ENCODE measurements around the gene WHAMM. TPM values are rescaled to one million over a fixed set of nuclear protein-coding genes. Genes with fewer than 3 reads are reported as not detected.
A peak's percentile ranks its signal among the peaks of the same experiment; 100 is the strongest.
"Not testable (repeated sequence)": the region's sequence is repeated elsewhere in the genome, so short reads cannot be mapped to it uniquely, and the experiment has no call there.

WHAMM gene
- total RNA-seq, 1 donor from 2014 or later = 5.7 TPM

DNA sequence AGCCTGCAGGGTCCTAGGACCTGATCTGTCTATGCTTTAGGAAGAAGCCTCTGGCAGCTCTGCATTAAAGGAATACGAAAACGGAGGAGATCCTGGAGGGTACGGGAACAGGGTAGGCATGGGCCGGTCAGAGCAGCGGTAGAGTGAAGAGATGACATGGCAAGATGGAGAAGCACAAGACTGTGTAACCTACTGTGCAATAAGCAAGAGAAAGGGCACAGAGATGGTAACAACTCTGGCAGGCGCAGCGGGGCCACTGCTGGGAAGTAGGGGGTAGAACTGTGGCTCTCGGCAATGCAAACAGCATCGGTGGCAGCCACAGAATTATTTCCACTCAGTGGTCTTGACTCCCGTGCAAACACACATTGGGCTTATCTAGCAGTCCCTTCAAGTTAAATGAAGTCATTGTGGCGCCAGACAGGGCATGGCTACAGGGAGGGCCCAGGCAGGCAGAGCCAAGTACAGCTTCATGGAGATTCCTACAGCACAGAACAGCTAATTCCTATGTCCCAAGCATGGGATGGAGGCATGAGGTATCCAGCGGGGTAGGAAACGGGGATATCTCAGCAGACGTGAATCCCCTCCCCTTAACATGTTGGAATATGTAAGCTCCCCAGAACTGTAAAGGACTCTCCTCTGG is 28.8 kb downstream of the WHAMM start:
- no peak for DNase-seq

DNA sequence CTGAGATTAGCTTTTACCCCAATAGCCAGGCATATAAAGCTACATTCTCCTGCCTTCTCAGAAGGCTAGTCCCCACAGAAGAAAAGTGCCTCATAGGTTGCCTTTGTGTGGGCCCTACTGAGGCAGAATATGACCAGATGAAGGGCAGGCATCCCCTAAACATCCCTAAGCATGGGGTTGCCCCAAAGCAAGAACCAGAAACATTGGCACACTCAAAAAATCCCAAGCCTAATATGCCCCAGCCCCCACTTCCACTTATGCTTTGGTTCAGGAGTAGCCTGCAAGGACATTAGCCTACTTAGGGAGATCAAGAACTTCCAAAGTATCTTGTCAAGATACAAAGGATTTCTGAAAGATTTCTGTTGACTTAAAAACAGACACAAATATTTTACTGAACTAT is 29.7 kb downstream of the WHAMM start:
- DNase-seq = no peak

DNA sequence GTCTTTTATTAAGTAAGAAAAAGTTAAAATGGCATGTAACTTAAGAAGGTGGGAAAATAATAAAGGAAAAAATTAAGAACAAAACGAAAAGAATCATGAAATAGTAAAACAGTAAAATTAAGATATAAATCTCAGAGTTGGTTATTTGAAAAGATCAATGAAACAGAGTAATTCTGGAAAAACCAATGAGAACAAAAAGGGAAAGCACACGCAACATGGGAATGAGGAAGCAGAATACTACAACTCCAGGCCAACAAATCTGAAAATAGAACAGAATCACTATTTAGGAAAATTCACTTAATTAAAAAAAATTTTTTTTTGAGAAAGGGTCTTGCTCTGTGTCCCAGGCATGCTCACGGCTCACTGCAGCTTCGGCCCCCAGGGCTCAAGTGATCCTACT is 30.7 kb downstream of the WHAMM start:
- no peak for DNase-seq

DNA sequence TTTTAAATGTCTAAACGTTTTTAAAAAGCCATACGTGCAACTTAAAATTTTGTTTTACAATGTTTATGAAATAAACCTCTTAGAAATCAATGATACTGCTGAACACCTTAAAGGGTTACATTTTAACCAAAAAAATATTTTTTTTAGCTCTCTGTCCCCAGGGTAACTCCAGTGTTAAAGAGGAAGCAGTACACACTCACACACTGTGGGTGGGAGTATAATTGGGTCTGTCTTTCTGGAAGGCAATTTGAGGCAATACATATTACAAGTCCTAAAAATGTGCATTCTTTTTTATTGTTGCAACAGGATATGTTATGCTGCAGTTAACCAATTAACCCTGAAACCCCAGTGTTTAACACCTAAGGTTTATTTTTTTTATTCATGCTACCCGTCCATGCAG is 34.1 kb downstream of the WHAMM start:
- no peak for DNase-seq

DNA sequence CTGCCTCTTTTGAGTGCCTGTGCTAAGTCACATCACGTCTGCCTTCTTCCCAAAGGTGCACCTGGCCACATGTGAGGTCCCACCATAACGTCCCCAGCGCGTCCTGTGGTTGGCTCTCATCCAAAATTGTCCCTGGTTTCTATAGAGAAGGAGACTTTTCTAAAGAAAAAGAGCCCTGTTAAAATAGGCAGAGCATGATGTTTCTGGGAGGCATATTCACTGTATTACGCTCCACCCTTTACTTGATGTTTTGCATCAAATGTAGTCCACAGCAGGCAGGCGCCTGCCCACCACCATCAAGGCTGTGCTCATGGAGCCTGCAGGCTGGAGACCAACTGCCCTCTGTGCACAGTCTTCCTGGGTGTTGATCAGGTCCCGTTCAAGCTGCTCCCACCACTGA is 36.3 kb downstream of the WHAMM start:
- no peak for DNase-seq

DNA sequence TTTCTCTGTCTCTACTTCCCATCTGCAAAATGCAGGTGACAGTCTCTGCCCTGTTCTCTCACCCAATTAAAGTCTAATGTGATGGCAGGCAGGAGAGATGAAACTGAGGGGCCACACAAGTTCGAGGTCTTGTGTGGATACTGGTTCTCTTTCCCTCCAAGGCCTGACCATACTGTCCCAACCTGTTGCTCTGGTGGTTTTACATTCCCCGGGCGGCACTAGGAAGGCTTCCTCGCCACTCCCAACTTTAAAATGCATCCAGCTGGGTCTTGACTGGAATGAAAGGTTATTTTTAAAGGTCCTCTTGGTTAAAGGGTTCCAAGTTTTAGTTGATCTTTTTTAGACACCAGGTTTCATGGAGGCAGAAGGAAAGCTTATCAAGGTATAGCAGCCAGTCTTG is 37.2 kb downstream of the WHAMM start:
- DNase-seq = no peak

DNA sequence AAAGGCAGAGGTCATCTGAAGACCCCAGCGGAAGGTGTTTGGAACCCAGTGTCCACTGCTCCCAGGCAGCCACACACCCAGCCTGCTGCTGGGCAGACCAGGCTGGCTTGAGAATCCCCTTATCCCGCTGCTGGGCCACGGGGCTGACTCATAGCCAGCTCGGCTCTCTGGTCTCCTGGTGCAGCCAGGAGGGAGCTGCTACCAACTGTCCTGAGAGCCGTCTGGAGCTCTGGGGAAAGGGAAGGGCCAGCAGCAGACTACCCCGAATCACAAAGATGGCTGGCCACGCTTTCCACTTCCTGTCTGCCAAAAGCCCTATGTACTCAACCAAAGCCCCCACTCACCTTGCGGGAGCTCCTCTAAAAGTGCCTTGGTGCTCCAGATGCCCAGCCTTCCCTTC is 38.3 kb downstream of the WHAMM start:
- DNase-seq = no peak

DNA sequence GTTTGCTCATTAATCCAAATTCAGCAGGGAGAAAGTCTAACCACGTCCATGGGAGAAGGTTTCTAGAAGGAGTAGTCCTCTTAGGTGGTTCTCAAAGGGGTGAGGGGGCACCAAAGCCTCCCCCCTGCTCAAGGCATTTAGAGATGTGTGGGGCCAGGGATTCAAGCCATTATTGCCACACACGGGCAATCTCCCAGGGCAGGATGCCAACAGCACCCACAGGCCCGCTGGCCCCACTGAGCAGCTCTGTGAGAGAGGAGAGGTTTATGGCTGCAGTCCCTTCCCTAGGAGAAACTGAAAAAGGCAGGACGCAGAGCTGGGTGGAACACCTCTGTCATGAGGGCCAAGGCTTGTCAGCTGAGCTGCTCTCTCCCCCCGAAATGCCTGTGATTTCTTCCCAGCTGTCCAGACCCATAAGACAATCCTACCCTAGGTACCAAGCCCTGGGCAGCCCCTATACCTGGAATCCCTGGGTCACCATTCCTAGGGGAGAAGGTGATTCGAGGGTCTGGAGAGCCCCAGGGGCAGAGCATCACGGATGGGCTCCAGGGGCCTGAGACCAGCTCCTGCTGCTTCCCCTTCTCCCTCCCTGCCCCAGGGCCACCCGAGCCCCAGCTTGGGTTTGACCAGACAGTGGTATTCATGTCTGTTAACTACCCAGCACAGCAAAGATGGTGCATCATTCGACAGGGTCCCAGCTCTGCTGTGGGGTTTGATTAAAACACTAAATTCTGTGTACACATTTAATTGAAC is 39.0 kb downstream of the WHAMM start:
- no peak for DNase-seq

DNA sequence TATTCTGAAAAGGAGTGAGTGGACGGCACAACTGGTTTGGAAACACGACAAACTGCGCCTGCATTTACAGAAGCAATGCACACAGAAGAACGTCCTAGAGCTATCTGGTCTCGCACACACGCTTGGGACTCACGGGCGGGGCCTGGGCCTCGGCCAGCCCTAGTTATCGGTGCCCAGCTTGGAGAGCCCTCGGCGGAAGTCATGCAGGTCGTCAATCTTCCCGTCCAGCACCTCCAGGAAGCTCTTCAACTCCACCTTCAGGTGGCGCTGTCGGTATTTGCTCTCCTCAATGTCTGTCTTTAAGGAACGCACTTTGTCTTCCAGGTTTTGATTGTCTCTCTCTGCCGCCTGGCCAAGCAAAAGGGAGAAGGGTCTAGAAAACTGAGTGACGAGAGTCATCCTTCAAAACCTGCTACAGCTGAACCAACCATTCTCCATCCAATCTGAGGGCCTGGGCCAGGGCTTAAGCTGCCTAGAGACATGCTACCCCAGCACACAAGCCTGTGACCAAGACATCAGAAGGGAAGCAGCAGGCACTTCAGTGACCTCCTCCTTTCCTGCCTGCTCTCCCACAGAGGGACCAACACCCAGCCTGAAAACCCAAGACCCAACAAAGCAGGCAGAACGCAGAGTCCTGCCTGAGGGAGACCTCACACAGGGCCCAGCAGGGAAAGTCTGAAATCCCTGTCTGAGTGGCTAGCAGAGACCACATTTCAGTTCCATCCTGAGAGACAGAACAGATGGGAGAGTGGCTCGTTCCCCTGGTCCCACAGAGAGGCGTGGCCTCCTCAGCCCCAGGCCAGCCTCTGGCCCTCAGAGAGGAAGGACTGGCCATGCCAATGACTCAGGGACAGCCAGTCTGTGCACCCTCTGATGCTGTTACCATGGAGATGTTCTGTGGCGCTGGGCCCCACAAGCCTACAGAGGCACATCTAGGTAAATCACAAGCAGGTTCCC is 40.4 kb downstream of the WHAMM start:
- DNase-seq = peak; percentile 72

DNA sequence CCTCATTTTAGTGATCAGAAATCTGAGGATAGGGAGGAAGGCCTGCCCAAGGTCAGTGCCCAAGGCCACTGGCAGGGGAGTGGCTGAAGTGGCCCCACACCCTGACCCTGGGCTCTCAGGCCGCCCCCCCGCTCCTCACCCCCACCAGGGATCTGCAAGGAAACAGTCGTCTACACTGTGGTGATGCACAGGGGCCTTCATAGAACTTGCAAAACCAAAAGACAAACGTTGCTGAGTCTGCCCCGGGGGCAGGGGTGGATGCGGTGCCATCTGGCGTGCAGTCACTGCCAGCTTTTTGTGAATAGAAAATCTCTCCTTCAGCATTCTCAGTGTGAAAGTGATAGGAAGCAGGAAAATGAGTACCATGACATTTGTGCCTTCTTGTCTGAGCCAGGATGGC is 41.3 kb downstream of the WHAMM start:
- DNase-seq = peak; percentile 8

DNA sequence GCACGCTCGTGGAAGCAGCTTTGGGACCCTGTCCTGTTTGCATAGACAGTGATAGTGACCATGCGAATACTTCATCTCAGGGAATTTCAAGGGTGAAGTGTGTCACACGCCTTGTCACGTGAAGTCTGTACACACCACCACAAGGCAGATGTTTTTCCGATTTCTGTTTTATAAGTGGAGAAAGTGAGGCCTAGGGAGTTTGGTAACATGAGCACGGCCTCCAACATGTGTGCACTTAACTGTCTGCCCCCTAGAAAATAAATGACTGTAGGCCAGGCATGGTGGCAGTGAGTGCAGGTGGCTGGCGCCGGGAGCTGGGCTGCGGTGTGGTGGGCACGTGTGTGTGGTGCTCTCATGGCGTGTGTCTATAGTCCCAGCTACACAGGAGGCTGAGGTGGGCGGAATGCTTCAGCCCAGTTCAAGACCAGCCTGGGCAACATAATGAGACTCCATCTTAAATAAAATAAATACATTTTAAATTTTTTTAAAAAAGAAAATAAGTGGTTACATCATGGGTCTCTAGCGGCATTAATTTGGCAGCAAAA is 42.0 kb downstream of the WHAMM start:
- no peak for DNase-seq

DNA sequence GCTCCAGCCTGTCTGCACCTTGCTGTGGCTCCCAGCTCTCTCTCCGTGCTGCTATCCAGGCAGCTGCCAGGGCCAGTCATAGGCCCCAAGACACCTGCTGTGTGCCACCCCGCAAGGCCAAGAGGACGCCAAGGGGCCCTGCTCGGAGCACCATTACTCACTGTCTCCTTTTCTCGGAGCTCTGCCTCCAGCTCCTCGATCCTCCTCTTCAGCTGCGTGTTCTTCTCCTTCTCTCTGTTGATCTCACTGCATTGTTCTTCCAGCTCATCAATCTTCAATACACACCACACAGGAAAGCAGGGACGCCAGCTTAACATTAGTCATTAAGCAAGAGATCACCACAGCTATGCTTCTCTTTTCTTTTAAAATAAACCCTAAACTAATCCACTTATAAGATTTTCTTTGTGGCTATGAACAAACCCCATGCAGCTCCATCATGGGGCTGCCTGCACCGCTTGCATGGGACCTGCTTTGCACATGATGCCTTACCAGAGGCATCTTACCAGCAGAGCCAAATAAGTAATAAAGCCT is 42.6 kb downstream of the WHAMM start:
- no peak for DNase-seq

DNA sequence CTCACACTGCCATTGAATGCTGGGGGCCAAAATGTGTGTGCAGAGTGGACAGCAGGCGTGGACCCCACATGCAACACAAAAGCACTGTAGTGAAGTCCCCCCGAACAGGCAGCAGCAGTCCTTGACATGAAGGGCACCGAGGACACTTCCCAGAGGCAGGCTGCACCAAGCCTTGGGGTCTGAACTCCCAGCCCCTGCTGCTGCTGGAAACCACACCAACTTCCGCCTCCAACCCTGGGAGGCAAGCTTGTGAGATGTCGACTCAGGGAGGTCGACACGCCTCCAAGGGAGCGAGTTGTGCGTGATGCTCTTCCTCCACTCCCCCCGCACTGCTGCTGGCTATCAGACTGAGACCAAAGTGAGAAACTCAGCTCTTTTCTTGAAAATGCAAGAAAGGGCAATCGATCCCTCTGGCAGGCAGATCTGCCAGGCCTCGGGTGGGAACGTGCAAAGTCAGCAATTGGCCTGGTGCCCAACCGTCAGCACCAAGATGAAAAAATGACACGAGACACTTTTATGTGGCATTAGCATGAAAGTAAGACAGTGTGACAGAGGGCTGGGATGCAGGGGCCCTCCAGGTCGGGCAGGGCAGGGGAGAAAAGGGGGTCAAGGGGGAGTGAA is 43.6 kb downstream of the WHAMM start:
- DNase-seq = no peak

DNA sequence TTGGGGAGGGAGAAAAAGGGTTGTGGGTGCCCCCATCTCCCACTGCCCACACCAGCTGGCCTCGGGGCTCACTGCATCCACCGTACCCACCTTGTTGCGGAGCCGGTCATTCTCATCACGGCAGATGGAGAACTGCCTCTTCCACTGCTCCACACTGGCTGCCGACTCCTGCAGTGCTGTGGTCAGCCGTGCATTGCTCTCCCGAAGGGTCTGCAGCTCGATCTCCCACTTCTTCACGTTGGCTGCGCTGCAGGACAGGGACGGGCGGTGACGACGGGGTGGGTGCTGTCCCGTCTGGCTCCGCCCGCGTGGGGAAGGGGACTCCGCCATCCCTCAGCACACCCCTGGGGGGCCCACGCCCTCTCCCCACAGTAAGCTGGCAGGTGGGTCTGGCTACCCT is 45.1 kb downstream of the WHAMM start:
- no peak for DNase-seq

DNA sequence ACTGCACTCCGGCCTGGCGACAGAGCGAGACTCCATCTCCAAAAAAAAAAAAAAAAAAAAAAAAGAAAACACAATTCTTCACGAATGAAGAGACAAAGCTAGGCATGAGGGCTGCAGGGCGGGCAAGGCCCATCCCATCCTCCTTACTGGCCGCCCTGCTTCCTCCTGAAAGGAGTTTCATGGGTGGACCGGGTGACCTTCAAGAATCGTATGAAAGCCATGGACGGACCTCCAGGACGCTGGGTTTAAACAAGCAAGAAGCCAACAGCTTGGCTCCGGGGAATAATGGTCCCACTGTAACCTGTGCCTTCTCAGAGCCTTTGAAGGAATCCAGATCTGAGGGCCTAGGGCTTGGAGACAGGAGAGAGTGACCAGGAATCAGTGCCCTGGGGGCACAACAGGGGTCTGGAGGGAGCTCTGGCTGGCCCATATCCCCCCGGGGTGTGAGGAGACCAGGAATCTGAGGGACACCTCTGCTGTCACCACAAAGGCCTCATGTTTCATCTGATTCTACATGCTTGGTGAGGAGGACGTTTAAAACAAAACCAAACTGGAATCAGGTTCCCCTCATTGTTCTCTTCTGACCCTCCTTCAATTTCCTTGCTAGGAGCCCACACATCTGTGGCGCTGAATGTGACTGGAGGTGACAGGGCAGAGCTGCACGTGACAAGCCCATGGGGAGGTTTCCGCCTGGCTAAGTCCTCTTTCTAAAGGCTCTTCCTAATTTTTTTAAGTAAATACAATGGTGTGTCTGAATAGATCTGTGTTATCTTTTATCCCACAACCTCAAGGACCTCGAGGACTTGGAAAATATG is 46.1 kb downstream of the WHAMM start:
- DNase-seq = no peak

DNA sequence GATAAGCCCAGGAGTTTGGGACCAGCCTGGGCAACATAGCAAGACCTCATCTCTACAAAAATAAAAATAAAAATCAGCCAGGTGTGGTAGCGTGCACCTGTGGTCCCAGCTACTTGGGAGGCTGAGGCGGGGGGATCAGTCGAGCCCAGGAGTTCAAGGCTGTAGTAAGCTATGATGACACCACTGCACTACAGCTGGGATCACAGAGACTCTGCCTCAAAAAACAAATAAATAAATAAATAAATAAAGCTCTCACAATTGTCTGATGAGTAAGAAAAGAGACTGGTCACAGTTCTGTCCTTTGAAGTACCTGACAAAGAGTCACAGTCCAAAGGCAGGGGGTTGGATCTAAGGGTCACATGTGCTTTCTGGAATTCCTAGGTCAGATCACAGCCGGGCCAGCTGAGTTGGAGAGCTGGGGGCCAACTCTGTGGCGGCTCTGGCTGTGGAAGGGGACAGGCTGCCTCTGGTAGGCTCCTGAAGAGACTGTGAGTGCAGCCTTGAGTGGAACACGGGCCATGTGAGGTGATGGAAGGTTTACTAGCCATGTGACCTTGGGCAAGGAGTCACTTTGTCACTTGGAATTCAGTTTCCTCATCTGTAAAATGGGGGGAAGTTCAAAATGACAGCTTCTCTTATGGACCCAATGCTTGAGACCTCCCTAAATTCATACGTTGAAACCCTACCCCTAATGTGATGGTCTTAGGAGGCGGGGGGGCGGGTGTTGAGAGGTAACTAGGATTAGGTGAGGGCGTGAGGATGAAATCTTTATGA is 47.2 kb downstream of the WHAMM start:
- DNase-seq = no peak

DNA sequence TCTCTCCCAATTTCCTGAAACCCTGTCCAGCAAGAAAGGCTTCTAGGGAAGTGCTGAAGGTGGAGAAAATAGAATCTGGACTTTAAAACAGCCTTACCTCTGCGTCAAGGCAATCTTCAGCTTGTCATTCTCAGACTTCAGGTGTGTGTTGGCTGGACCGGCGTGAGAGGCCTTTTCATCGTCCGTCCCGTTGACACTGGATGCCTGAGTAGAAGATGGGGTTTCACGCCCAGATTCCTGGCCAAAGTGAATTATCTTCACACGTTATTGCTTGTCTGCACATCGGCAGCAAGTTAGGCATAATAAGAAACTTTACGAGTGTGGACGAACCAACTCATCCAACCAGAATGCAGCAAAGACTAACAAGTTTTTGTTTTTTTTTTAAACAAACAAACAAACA is 49.5 kb downstream of the WHAMM start:
- DNase-seq = no peak

DNA sequence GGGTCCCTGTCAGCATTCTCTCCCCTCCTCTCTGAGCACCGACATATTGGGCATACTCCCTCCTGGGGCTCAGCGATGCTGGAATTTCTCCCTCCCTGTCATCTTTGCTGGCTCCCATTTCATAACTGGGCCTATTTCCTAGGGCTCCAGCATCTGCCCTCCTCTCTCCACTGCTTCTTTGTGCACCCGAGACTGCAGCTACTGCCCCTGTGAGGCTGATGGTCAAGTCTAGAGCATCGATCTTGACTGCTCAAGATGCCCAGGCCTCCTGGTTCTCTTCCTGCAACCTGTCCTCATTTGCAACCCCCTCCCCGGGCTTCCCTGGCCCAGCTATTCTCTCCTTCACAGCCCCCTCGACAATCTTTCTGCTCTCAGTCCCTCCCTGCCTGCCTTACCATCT is 53.5 kb downstream of the WHAMM start:
- DNase-seq = no peak

DNA sequence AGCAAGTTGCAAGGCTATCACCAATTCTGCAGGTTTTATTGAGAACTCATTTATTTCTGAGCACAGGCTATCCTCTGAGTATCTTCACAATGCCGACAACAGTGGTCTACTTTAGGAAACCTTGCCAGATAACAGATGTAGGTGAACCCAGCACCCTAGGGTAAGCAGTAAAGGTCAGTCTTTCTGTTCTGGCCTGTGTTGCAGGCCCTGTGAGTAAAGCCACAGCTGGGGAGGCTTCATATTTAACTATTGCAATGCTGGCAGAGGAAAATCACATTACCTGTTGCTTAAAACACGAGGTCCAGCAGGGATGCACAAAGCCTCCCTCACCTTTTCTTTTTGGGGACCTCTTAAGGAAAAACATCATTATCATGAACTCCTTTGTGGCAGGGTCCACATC is 55.5 kb downstream of the WHAMM start:
- no peak for DNase-seq

DNA sequence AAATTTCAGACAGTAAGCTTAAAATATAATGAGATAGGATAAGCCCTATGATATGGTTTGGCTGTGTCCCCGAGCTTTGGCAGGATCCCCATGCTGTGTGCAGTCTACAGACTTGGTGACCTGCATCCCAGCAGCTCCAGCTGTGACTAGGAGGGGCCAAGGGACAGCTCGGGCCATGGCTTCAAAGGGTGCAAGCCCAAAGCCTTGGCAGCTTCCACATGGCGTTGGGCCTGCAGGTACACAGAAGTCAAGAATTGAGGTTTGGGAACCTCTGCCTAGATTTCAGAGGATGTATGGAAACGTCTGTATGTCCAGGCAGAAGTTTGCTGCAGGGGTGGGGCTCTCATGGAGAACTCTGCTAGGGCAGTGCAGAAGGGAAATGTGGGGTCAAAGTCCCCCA is 56.2 kb downstream of the WHAMM start:
- DNase-seq = not testable (repeated sequence)

Data from skin of body (tissue), 2 donors.